ENCODE results near the gene IGFLR1.

DNA sequence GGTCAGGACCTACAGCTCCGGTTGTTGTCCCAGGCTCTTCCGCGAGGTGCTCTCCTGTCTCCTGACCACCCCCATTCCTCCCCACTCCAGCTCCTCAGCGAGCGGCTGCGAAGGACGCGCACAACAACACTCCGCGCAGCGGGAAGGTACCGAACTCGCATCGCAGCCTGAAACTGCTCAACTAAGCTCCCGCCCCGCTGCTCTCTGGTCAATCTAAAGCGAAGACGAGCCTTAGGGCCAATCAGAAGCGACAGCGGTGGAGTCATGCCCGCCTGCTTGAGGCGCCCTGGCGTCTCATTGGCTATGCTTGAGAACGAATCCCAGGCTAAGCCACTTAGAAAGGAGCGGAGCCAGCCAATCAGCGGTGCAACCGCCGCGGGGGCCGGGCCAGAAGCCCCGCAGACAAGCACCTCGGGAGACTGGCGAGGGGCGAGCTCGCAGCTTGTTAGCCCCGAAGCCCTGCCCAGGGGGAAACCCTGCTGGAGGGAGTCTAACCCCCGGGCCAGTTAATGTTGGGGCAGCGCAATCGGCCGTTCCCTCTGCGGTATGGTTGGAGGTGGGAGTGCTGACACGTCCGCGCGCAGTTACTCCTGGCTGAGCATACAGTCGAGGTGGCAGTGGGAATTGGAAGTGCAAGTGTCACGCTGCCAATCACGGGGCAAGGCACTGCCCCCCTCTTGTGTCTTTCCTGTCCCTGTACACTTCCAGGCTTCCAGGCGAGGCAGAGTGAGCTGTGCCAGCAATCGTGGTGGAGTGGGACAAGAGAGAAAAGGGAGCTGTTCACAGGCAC, 39.8 kb downstream of the IGFLR1 start:
- TF ChIP-seq, protein P1, sequence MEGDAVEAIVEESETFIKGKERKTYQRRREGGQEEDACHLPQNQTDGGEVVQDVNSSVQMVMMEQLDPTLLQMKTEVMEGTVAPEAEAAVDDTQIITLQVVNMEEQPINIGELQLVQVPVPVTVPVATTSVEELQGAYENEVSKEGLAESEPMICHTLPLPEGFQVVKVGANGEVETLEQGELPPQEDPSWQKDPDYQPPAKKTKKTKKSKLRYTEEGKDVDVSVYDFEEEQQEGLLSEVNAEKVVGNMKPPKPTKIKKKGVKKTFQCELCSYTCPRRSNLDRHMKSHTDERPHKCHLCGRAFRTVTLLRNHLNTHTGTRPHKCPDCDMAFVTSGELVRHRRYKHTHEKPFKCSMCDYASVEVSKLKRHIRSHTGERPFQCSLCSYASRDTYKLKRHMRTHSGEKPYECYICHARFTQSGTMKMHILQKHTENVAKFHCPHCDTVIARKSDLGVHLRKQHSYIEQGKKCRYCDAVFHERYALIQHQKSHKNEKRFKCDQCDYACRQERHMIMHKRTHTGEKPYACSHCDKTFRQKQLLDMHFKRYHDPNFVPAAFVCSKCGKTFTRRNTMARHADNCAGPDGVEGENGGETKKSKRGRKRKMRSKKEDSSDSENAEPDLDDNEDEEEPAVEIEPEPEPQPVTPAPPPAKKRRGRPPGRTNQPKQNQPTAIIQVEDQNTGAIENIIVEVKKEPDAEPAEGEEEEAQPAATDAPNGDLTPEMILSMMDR (IDR thresholded peaks at IDR 0.05 in 2 of 3, conservative IDR thresholded peaks at IDR 0.05 in 1 of 3; ENCODE audit: insufficient read depth in 2 of 3, low read depth in 1 of 3, low read length in 3 of 3): no peak
- TF ChIP-seq, protein P2, sequence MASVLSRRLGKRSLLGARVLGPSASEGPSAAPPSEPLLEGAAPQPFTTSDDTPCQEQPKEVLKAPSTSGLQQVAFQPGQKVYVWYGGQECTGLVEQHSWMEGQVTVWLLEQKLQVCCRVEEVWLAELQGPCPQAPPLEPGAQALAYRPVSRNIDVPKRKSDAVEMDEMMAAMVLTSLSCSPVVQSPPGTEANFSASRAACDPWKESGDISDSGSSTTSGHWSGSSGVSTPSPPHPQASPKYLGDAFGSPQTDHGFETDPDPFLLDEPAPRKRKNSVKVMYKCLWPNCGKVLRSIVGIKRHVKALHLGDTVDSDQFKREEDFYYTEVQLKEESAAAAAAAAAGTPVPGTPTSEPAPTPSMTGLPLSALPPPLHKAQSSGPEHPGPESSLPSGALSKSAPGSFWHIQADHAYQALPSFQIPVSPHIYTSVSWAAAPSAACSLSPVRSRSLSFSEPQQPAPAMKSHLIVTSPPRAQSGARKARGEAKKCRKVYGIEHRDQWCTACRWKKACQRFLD (CRISPR knock-in tag; IDR thresholded peaks at IDR 0.05): no peak
- TF ChIP-seq, protein P3, sequence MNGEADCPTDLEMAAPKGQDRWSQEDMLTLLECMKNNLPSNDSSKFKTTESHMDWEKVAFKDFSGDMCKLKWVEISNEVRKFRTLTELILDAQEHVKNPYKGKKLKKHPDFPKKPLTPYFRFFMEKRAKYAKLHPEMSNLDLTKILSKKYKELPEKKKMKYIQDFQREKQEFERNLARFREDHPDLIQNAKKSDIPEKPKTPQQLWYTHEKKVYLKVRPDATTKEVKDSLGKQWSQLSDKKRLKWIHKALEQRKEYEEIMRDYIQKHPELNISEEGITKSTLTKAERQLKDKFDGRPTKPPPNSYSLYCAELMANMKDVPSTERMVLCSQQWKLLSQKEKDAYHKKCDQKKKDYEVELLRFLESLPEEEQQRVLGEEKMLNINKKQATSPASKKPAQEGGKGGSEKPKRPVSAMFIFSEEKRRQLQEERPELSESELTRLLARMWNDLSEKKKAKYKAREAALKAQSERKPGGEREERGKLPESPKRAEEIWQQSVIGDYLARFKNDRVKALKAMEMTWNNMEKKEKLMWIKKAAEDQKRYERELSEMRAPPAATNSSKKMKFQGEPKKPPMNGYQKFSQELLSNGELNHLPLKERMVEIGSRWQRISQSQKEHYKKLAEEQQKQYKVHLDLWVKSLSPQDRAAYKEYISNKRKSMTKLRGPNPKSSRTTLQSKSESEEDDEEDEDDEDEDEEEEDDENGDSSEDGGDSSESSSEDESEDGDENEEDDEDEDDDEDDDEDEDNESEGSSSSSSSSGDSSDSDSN (IDR thresholded peaks at IDR 0.05; ENCODE audit: borderline replicate concordance in 1 of 2, low read depth in 2 of 2, low read length in 2 of 2): no peak
- no peak for TF ChIP-seq ZNF282 (CRISPR knock-in tag; IDR thresholded peaks at IDR 0.05)
- TF ChIP-seq BCL6 (CRISPR knock-in tag; IDR thresholded peaks at IDR 0.05): no peak
- TF ChIP-seq, protein P4, sequence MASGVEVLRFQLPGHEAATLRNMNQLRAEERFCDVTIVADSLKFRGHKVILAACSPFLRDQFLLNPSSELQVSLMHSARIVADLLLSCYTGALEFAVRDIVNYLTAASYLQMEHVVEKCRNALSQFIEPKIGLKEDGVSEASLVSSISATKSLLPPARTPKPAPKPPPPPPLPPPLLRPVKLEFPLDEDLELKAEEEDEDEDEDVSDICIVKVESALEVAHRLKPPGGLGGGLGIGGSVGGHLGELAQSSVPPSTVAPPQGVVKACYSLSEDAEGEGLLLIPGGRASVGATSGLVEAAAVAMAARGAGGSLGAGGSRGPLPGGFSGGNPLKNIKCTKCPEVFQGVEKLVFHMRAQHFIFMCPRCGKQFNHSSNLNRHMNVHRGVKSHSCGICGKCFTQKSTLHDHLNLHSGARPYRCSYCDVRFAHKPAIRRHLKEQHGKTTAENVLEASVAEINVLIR (CRISPR knock-in tag; IDR thresholded peaks at IDR 0.05): no peak
- no peak for TF ChIP-seq TRIM28 (IDR thresholded peaks at IDR 0.05)
- no peak for TF ChIP-seq ZC3H11A (IDR thresholded peaks at IDR 0.05; ENCODE audit: low read depth, low read length)
- TF ChIP-seq POU5F1 (IDR thresholded peaks at IDR 0.05; ENCODE audit: borderline replicate concordance, low read depth, low read length, partially characterized antibody): no peak
- TF ChIP-seq, protein P5, sequence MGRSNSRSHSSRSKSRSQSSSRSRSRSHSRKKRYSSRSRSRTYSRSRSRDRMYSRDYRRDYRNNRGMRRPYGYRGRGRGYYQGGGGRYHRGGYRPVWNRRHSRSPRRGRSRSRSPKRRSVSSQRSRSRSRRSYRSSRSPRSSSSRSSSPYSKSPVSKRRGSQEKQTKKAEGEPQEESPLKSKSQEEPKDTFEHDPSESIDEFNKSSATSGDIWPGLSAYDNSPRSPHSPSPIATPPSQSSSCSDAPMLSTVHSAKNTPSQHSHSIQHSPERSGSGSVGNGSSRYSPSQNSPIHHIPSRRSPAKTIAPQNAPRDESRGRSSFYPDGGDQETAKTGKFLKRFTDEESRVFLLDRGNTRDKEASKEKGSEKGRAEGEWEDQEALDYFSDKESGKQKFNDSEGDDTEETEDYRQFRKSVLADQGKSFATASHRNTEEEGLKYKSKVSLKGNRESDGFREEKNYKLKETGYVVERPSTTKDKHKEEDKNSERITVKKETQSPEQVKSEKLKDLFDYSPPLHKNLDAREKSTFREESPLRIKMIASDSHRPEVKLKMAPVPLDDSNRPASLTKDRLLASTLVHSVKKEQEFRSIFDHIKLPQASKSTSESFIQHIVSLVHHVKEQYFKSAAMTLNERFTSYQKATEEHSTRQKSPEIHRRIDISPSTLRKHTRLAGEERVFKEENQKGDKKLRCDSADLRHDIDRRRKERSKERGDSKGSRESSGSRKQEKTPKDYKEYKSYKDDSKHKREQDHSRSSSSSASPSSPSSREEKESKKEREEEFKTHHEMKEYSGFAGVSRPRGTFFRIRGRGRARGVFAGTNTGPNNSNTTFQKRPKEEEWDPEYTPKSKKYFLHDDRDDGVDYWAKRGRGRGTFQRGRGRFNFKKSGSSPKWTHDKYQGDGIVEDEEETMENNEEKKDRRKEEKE (IDR thresholded peaks at IDR 0.05; ENCODE audit: borderline replicate concordance in 1 of 2, control insufficient read depth in 1 of 2, low read depth in 2 of 2, low read length in 1 of 2): no peak
